Memory B cell (primary cell): ENCODE data around the gene TRHDE.

ENCODE experiments used
- ATAC-seq: fragments of 150-1000 bp; cut with Tn5 transposase; 2 replicates; pipeline ENCODE4 v1.10.0; 2021; ENCODE audit warnings: low read depth, mild to moderate bottlenecking, moderate library complexity
- DNase-seq, 2 donors: peaks; one replicate each; pipeline ENCODE4 v3.0.0; 2022; ENCODE audit warnings: low spot score in 2 of 2
- H3K27ac Mint-ChIP-seq: one replicate; pipeline ENCODE4 v1.8.0; 2022; ENCODE audit warnings: mild to moderate bottlenecking, moderate library complexity, mixed read lengths
- H3K27me3 Mint-ChIP-seq: one replicate; pipeline ENCODE4 v1.8.0; 2022; ENCODE audit warnings: mixed read lengths
- H3K36me3 Mint-ChIP-seq: one replicate; pipeline ENCODE4 v1.8.0; 2022; ENCODE audit warnings: mild to moderate bottlenecking, mixed read lengths
- H3K4me1 Mint-ChIP-seq: one replicate; pipeline ENCODE4 v1.8.0; 2022; ENCODE audit warnings: mixed read lengths
- H3K4me3 Mint-ChIP-seq: one replicate; pipeline ENCODE4 v1.8.0; 2022; ENCODE audit warnings: mild to moderate bottlenecking, moderate library complexity, mixed read lengths
- H3K9me3 Mint-ChIP-seq: one replicate; pipeline ENCODE4 v1.8.0; 2022; ENCODE audit warnings: mixed read lengths

The TRHDE gene

GRCh38 chr12:72369423-72369959, 97.3 kb downstream of the TRHDE start:
- ATAC-seq (no peak), DNase-seq (no peak)
- Mint-ChIP-seq H3K36me3 (no peaks in the 10 kb centered on the region), H3K4me3 (no peak overlapping the region), H3K27me3 (no peaks in the 10 kb centered on the region), H3K9me3 (no peaks in the 10 kb centered on the region), H3K4me1 (no peaks in the 10 kb centered on the region), H3K27ac (no peak overlapping the region)

- no peaks in the 10 kb centered on the region for H3K4me1 Mint-ChIP-seq
- ATAC-seq (no peak), DNase-seq (no peak)
- no peak overlapping the region for H3K27ac Mint-ChIP-seq
- H3K9me3 Mint-ChIP-seq, result peaks cover 8% of the 10 kb centered on the region
- H3K27me3 Mint-ChIP-seq, result no peaks in the 10 kb centered on the region
- H3K36me3 Mint-ChIP-seq, result peaks cover 1% of the 10 kb centered on the region
- H3K4me3 Mint-ChIP-seq, result no peak overlapping the region
Measured at GRCh38 chr12:72380441-72380840, 108.3 kb downstream of the TRHDE start.

- Mint-ChIP-seq H3K9me3 (peaks cover 5% of the 10 kb centered on the region), H3K27ac (no peak overlapping the region), H3K4me3 (no peak overlapping the region), H3K27me3 (no peaks in the 10 kb centered on the region), H3K36me3 (no peaks in the 10 kb centered on the region), H3K4me1 (no peaks in the 10 kb centered on the region)
- DNase-seq (no peak), ATAC-seq (no peak)
Measured at GRCh38 chr12:72388322-72388721, 116.2 kb downstream of the TRHDE start.

- no peaks in the 10 kb centered on the region for H3K27me3 Mint-ChIP-seq
- ATAC-seq, result no peak
- peaks cover 5% of the 10 kb centered on the region for H3K9me3 Mint-ChIP-seq
- H3K27ac Mint-ChIP-seq, result no peak overlapping the region
- no peaks in the 10 kb centered on the region for H3K36me3 Mint-ChIP-seq
- no peaks in the 10 kb centered on the region for H3K4me1 Mint-ChIP-seq
- DNase-seq, result no peak
- no peak overlapping the region for H3K4me3 Mint-ChIP-seq
Measured at GRCh38 chr12:72390146-72390545, 118.0 kb downstream of the TRHDE start.

- no peaks in the 10 kb centered on the region for H3K9me3 Mint-ChIP-seq
- no peak for ATAC-seq
- no peak overlapping the region for H3K4me3 Mint-ChIP-seq
- no peaks in the 10 kb centered on the region for H3K4me1 Mint-ChIP-seq
- no peak overlapping the region for H3K27ac Mint-ChIP-seq
- no peak for DNase-seq
- H3K27me3 Mint-ChIP-seq, result no peaks in the 10 kb centered on the region
- no peaks in the 10 kb centered on the region for H3K36me3 Mint-ChIP-seq
Measured at GRCh38 chr12:72406111-72406510, 133.9 kb downstream of the TRHDE start.

GRCh38 chr12:72432037-72432604, 160.0 kb downstream of the TRHDE start:
- H3K36me3 Mint-ChIP-seq, result no peaks in the 10 kb centered on the region
- ATAC-seq, result no peak
- H3K4me3 Mint-ChIP-seq, result no peak overlapping the region
- DNase-seq, result no peak
- H3K4me1 Mint-ChIP-seq, result no peaks in the 10 kb centered on the region
- H3K27ac Mint-ChIP-seq, result no peak overlapping the region
- H3K9me3 Mint-ChIP-seq, result peaks cover 2% of the 10 kb centered on the region
- H3K27me3 Mint-ChIP-seq, result no peaks in the 10 kb centered on the region

GRCh38 chr12:72433298-72433697, 161.1 kb downstream of the TRHDE start:
- Mint-ChIP-seq H3K27me3 (no peaks in the 10 kb centered on the region), H3K4me1 (no peaks in the 10 kb centered on the region), H3K27ac (no peak overlapping the region), H3K9me3 (peaks cover 2% of the 10 kb centered on the region), H3K36me3 (no peaks in the 10 kb centered on the region), H3K4me3 (no peak overlapping the region)
- DNase-seq (no peak), ATAC-seq (no peak)

- Mint-ChIP-seq H3K27me3 (no peaks in the 10 kb centered on the region), H3K9me3 (peaks cover 4% of the 10 kb centered on the region), H3K4me1 (no peaks in the 10 kb centered on the region), H3K27ac (no peak overlapping the region), H3K4me3 (no peak overlapping the region), H3K36me3 (no peaks in the 10 kb centered on the region)
- ATAC-seq, result no peak
- DNase-seq, result no peak
Measured at GRCh38 chr12:72434999-72435398, 162.8 kb downstream of the TRHDE start.

GRCh38 chr12:72442217-72442616, 170.0 kb downstream of the TRHDE start:
- no peak overlapping the region for H3K4me3 Mint-ChIP-seq
- no peak overlapping the region for H3K27ac Mint-ChIP-seq
- no peaks in the 10 kb centered on the region for H3K36me3 Mint-ChIP-seq
- ATAC-seq, result no peak
- no peaks in the 10 kb centered on the region for H3K4me1 Mint-ChIP-seq
- no peaks in the 10 kb centered on the region for H3K27me3 Mint-ChIP-seq
- no peak for DNase-seq
- H3K9me3 Mint-ChIP-seq, result peaks cover 3% of the 10 kb centered on the region

- Mint-ChIP-seq H3K4me1 (no peaks in the 10 kb centered on the region), H3K4me3 (no peak overlapping the region), H3K9me3 (peaks cover 3% of the 10 kb centered on the region), H3K27ac (no peak overlapping the region), H3K36me3 (no peaks in the 10 kb centered on the region), H3K27me3 (no peaks in the 10 kb centered on the region)
- DNase-seq, result no peak
- ATAC-seq, result no peak
Measured at GRCh38 chr12:72444125-72444524, 172.0 kb downstream of the TRHDE start.

GRCh38 chr12:72444566-72444965, 172.4 kb downstream of the TRHDE start:
- DNase-seq (no peak), ATAC-seq (no peak)
- H3K36me3 Mint-ChIP-seq, result no peaks in the 10 kb centered on the region
- no peaks in the 10 kb centered on the region for H3K27me3 Mint-ChIP-seq
- H3K4me1 Mint-ChIP-seq, result no peaks in the 10 kb centered on the region
- peaks cover 1% of the 10 kb centered on the region for H3K9me3 Mint-ChIP-seq
- no peak overlapping the region for H3K27ac Mint-ChIP-seq
- no peak overlapping the region for H3K4me3 Mint-ChIP-seq

- H3K9me3 Mint-ChIP-seq, result peaks cover 10% of the 10 kb centered on the region
- H3K4me3 Mint-ChIP-seq, result no peak overlapping the region
- no peak overlapping the region for H3K27ac Mint-ChIP-seq
- H3K27me3 Mint-ChIP-seq, result no peaks in the 10 kb centered on the region
- no peaks in the 10 kb centered on the region for H3K4me1 Mint-ChIP-seq
- DNase-seq (no peak), ATAC-seq (no peak)
- H3K36me3 Mint-ChIP-seq, result no peaks in the 10 kb centered on the region
Measured at GRCh38 chr12:72448089-72448488, 175.9 kb downstream of the TRHDE start.

GRCh38 chr12:72448805-72449204, 176.6 kb downstream of the TRHDE start:
- ATAC-seq (no peak), DNase-seq (no peak)
- Mint-ChIP-seq H3K36me3 (no peaks in the 10 kb centered on the region), H3K9me3 (peaks cover 12% of the 10 kb centered on the region), H3K4me3 (no peak overlapping the region), H3K27me3 (no peaks in the 10 kb centered on the region), H3K27ac (no peak overlapping the region), H3K4me1 (no peaks in the 10 kb centered on the region)

GRCh38 chr12:72453066-72453465, 180.9 kb downstream of the TRHDE start:
- no peak overlapping the region for H3K4me3 Mint-ChIP-seq
- H3K27ac Mint-ChIP-seq, result no peak overlapping the region

GRCh38 chr12:72453550-72453949, 181.4 kb downstream of the TRHDE start:
- DNase-seq, result no peak
- no peaks in the 10 kb centered on the region for H3K4me1 Mint-ChIP-seq
- H3K27me3 Mint-ChIP-seq, result no peaks in the 10 kb centered on the region
- H3K4me3 Mint-ChIP-seq, result no peak overlapping the region
- H3K27ac Mint-ChIP-seq, result no peak overlapping the region
- H3K9me3 Mint-ChIP-seq, result peaks cover 12% of the 10 kb centered on the region
- no peaks in the 10 kb centered on the region for H3K36me3 Mint-ChIP-seq
- ATAC-seq, result no peak

More at GRCh38 chr12:72453066-72453465, 180.9 kb downstream of the TRHDE start:
- no peak for ATAC-seq
- Mint-ChIP-seq H3K27me3 (no peaks in the 10 kb centered on the region), H3K4me1 (no peaks in the 10 kb centered on the region), H3K36me3 (no peaks in the 10 kb centered on the region), H3K9me3 (peaks cover 12% of the 10 kb centered on the region)
- DNase-seq, result no peak
